GM19328 (cell line): ENCODE data around the gene TMEM44.

Source experiments
- ATAC-seq: cut with Tn5 transposase; IDR thresholded peaks from one replicate; pipeline ENCODE4 v1.9.1; 2021; ENCODE audit warnings: mild to moderate bottlenecking, moderate library complexity; ENCODE audit not compliant: unreplicated experiment

TMEM44 gene, protein sequence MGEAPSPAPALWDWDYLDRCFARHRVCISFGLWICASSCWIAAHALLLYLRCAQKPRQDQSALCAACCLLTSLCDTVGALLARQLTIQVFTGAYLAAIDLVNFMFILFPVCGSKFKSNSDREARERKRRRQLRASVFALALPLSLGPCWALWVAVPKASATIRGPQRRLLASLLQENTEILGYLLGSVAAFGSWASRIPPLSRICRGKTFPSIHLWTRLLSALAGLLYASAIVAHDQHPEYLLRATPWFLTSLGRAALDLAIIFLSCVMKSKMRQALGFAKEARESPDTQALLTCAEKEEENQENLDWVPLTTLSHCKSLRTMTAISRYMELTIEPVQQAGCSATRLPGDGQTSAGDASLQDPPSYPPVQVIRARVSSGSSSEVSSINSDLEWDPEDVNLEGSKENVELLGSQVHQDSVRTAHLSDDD

DNA sequence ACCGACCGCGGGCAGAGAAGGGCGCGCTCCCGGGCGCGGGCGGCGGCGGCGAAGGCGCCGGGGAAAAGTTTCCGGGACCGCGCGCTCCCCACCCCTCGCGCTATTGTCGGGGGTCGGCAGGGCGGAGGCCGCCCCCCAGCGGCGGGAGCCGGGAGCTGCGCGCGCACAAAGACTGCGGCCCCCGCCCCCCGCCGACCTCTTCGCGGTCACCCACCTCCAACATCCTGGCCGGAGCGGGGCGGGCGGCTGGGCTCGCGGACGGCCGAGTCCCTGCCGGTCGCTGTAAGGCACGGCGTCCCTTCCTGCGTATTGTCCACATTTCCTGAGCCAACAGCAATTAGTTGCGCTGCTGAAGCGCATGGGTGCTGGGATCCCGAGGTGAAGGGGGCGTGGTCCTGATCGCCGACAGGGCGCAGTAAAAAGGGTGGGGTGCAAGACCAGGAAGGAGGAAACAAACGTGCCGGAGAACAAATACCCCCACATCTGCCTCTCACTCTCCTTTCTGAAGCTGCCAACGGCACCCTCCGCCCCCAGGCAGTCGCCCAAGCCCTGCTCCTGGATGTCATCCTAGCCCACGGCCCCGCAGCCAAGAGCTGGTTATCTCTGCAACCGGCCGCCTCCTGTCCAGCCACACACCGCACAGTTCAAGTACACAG lies at the start of gene TMEM44:
TSS of gene TMEM44 (minus strand) at position 71 of the 656 bp plus-strand sequence. CDS start 204 bp downstream, outside the sequence.
- peak; percentile 79 for ATAC-seq

DNA sequence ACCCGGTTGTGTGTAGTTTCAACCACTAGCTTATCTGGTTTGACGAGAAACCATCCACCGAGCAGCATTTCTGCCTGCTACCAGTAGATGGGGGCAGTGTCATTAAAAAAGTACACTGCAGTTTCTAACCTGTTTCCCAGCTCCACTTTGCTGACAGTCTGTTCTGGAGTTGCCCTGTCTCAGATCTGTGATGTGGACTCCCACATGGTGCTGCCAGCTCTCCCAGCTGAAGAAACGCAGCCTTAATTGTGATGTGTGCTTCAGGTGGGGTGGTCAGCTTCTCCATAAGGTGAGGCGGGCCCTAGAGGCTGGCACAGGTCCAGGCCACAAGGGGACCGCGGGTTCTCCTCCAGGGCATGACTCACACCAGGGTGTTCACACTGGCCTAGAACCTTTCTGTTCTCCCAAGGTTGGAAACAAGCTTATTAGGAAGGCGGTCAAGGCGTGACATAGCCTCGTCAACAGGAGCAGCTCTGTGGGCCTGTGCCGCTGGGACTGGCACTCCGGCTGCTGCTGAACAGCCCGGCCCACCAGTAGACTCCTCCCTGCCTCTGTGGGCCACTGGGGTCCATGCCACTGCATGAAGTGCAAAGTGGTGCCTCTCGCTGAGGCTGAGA lies 49.6 kb upstream of the TMEM44 start:
- no peak for ATAC-seq

DNA sequence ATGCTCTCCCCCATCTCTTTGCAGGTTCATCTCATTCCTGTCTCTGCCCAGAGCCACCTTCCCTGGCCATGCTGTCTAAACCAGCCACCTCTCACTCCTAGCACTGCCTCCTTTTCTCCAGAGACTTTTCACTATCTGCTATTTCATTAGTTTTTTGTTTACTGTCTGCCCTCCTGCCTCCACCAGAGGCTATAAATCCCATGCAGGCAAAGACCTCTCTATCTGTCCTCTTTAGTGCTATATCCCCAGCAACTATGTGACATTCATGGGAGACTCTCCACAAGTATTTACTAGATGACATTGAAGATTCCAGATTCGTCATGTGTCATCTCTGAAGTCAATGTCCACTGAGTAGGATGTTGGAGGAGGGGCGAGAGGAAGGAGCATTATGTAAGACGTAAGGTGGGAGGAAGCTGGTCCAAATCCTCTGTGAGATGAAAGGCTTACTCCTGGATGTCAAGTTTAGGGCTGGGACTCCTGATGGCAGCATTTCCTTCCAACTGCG lies 49.0 kb upstream of the TMEM44 start:
- ATAC-seq = no peak

DNA sequence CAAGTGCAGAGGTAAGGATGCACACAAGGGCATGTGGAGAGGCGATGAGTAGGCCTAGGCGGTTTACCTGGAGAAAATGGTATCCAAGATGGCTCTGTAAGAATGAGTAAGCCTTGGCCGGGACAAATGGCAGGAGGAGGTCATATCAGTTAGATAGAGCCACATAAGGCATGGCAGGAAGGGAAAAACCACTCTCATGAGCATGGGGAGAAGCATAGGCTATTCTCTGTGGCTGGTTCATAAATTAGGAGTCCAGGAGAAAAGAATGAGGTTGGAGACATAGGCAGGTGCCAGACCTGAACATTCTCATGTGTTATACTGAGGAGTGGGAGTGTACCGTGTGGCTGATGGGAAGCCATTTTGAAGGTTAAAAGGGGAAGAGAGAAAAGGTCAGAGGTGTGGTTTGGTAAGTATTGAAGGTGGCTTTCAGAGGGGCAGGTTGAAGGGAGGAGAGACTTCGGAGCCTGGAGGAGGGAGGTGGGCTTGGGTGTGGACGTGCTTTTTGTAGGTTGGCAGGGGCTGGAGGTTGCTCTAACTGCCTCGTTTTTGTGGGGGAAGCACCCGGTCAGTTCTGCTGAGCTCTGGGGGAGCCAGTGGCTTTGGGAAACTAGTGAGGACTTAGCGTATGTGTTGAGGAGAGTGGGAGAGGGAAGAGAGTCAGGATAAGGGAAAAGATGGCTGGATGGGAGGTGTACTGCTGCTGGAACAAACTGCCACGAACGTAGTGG lies 47.8 kb upstream of the TMEM44 start:
- ATAC-seq = no peak

DNA sequence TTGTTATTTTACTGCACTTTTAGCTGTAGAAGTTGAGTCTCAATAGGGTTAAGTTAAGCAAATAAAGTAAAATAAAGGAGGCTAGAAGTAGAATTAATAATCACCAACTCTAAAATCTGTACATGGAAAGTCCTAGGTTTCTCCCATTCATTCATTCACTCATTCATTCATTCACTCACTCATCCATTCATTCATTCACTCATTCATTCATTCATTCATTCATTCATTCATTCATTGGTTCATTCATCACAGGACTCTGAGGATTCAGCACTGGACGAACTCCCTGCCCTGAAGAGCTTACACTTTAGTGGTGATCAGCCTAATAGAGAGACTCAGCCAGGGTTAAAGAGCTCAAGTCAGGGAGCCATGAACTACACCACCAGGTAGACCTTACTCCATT lies 43.3 kb upstream of the TMEM44 start:
- no peak for ATAC-seq

DNA sequence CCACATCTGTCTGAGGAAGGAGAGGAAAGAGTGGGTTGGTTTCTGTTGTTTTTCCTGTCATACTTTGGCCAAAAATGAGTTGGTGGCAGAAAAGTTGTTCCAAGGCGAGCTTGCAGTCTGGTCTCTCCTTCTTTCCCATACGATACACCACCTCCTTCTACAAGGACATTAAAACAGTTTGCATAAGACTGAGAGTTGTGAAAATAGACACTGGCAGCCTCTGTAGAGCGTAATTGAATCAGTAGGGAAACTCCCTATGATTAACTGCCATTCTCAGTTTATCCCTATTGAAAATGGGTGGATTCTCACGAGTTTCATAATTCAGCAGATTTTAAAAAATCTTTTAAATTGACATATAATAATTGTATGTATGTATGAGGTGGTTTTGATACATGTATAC lies 42.5 kb upstream of the TMEM44 start:
- no peak for ATAC-seq

DNA sequence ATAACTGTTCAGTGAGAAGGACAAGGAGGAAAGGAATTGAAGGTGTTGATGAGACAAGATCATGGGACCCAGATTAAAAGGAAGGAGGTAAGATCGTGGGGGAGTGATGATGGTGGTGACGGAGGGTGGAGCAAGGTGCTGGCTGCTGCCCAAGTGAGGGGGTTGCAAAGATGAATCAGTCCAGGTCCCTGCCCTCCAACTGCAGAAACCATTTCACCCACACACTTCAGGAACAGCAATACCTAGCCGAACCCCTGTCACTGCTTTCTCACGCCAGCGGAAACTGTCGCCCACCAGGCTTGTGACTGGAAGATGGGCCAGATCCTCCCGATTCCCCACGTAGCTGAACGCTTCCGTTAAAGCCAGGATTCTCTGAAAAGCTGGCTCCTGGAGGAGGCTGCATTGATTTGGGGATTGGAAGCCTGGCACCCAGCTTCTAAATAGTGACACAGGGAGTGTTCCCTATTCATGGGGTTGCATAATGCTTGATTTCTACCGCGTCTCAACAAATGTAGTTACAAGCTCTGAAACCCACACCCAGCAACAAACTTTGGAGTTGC lies 41.9 kb upstream of the TMEM44 start:
- no peak for ATAC-seq

DNA sequence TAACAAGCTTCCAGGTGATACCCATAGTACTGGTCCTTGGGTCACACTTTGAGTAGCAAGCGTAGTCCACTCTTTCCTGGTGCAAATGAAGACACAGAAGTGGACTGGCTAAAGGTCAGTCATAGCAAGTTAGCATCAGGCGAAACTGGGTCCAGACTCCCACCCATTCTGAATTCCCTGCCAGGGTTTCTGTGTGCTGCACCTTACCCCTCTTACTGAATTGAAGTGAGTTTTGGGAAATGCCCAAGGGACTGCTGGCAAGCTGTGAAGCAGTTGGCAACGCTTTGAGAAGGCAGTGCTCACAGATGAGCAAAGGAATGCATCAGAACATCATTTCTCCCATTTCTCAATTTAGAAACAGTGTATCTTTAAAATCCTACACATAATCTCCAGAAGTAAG lies 40.5 kb upstream of the TMEM44 start:
- no peak for ATAC-seq

DNA sequence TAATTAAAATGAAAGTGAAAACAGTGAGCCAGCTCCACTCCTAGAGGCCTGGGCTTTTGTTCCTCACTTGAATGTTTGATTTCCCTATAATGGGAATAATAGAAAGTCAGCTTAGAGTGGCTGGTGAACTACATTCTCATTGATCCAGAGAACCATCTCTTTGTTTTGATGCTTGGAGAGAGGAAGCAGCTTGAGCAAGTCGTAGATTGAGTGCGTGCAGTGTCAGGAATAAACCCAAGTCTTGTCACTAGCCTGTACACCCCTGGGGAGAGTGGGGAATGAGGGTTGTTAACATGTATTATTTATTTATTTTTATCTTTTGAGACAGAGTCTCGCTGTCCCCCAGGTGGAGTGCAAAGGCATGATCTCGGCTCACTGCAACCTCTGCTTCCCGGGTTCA lies 39.7 kb upstream of the TMEM44 start:
- no peak for ATAC-seq

DNA sequence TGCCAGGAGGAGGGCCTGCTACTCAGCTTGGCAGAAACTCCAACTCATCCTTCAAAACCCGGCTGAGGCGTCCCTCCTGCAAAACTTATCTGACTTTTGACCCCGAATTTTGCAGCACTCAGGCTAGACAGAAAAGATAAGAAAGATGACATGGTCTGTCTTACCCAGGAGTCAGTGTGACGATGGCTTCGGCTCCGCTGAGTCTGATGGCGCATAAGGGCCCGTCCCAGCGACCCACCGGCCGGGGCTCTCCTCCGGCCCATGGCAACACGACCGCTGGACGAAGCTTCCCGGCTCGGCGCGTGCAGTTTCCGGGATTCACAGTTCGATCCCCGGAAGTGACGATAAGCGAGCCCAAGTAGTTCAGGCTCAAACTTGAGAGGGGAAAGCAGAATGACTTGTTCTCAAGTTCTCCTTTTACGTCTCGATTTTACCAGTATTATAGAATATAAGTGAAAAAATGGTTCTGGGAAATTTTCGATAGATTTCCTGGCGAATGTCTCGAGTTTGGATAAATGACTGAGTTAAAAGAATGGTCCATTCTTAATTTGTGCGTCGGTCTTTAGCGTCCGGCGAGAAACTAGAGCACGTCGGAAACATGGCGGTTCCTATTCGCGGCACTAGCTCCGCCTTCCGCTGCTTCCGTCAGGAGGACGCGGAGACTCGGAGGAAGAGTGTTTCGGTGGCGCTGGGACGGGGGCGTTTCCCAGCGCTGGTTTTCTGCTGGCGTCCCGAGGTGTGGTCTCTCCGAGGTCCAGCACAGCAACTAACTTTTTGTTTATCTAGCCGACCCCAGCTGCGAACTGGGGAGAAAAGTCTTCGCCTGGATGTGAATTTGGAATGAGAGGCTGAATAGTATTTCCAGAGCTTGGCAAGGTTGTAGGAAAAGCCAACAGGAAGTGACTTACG lies 38.9 kb upstream of the TMEM44 start, which contains the start of gene LSG1:
TSS of gene LSG1 (minus strand) at position 292 of the 909 bp plus-strand sequence. CDS start at position 263, 29 bp downstream.
- peak; percentile 75 for ATAC-seq

DNA sequence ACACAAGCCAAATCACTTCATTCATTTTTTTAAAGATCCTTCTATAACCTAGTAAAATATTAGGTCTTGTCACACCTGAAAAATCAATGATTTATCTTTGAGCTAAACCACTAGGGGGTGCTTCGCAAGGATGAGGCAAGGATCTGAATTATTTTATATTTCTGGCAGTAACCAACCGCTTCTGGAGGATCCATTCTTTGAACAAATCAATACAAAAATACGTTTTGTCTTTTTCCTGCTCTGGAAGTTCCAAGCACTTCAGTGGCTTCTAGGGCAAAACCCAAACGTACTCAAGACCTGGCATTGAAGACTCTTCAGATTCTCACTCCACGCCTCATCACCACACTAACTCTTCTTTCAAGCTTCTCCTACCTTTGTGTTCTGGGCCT lies 38.3 kb upstream of the TMEM44 start:
- peak; percentile 4 for ATAC-seq

DNA sequence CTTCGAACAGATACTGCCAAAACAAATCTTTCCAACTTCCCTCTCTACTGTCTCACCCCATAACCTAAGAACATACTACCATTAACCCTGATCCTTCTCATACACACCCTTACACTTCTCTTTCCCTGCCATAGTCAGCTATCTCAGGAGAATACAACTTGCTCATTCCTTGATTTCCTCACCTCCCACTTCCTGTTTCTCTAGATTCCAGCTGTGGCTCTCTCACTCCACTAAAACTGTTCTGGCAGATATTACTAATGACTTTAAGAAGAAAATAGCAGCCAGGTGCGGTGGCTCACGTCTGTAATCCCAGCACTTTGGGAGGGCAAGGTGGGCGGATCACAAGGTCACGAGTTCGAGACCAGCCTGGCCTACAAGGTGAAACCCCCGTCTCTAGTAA lies 34.1 kb upstream of the TMEM44 start:
- ATAC-seq = no peak

DNA sequence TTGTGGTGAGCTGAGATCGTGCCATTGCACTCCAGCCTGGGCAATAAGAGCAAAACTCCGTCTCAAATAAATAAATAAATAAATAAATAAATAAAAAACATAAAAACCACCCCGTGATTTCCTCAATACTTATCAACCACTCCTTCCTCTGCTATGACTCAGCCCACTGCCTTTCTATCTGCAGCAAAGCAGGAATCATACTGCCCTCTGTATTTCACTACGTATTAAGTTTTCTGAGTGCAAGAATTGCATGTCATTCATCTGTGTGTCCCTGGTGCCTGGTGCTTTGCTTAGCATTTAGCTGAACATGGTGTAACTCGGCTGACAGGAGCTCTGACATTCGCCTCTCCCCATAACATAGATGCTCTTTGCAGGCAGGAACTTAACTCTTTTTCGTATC lies 31.6 kb upstream of the TMEM44 start:
- ATAC-seq = no peak

DNA sequence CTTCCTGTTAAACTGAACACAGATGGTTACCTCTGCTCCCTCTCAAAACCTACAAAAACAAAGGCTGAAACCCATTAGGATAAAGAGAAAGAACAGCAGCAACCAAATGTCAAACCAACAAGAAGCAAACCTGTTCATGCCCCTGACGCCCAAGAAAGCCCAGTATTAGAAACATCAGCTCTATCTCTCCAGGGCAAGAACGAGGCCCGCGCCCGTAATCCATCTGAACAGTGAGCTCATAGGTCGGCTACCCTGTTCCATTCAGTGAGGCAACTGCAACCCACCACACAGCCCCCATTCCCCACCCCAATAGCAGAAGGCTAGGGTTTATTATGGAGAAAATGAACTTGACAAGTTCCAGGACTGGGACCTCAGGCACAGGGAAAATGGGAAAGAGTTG lies 28.7 kb upstream of the TMEM44 start:
- ATAC-seq = no peak

DNA sequence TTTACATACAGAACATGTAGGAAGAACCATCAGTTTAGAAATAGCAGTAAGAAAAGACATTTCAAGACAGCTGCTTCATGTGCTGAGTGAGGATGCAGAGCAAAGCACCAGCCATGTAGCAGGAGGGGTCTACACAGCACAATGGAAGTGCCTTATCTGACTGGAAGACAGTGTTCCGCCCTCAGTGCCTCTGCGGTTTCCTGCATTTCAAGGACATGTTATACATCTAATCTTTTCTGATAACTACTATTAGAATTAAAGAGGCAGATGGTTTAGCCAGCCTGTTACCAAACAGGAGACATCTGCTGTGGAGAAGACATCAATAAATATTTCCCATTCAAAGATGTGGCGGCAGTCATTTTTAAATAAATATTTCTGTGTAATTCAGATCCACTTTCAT lies 28.2 kb upstream of the TMEM44 start:
- no peak for ATAC-seq

DNA sequence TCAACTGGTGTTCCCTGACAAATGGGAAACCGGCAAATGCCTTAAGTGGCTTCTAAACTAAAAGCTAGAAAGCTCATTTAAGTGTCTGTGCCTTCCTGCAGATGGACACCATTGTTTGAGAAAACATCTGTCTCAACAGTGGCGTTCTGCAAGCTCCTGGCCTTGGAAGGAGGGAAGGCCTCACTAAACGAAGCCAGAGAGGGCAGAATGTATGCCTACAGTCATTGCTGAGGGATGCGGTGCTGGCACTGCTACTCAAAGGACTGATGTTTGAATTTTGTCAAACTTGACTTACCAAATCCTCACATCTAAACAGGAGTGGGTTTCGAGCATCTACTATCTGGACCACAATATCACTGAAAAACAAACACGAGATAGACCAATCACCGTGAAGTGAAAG lies 26.6 kb upstream of the TMEM44 start:
- no peak for ATAC-seq

DNA sequence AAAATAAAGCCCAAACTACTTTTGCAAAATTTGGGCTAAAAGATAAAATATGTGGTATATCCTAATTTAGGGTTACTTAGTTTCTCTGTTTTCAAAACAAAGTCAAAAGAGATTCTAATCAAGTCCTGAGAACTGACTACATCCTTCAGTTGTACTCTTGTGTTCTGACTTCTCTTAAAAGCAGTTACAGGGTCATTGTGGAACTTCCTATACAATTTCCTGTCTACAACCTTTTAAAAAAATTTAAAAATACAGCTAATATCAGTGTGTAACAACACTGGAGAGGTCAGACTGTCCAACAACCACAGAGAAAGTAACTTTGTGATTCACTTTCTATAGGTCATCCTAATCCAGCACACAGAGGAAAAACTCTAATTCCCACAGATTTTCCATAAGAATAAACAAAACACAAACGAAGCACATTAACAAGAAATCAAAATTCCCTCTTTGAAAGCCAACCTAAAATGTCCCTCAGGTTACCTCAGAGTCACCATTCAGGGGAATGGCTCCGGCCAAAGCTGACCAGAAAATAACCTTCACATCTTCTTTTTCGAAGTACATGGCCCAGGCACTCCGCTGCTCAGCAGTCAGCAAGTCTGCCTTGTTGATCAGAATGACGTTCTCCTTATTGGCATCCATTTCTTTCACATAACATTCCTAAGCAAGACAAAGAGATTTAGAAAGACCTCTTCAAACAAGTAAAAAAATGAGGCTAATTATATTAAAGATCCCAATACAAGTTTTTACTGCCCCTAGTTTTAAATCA lies 25.4 kb upstream of the TMEM44 start:
- ATAC-seq = no peak

DNA sequence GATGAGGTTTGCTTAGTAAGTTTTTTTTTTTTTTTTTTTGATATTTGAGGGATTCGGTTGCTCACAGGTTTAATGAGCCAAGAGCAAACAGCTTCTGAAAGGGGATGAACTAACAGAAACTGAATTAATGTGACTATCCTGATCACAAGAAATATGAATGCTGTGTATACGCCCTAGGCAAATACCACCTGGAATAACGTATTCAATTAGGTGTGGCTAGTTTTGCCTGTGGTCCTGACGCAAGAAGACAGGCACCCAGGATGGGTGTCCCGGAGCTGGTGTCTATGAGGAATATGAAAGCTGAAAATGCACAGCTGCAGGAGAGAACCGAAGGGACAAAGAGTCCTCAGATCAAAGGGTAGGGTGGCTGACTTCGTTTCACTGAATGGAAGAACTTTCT lies 24.2 kb upstream of the TMEM44 start:
- ATAC-seq = no peak

DNA sequence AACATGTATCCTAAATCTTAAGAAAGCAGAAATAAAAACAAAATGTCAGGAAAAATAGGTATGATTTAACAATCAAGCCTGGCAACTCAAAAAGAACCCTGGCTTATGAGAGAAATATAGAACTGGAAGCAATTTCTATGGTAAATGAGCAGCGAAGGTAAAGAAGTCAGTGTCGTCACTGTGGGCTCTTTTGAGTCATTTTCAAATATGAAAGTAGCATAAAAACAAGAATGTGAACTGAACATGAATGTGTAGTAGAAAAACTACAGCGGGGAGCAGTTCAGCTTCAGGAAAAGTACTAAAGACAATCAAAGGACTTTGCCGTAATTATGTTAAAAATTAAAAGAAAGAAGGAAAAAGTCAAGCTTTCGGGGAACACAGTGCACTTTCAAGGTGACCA lies 21.2 kb upstream of the TMEM44 start:
- no peak for ATAC-seq
